C4-2B (cell line): ENCODE data around the gene RRAS.

ENCODE experiments used
- CTCF ChIP-seq: fragments of 450-650 bp; conservative IDR thresholded peaks from 2 replicates; pipeline ENCODE4 v1.5.1; 2017; ENCODE audit warnings: mild to moderate bottlenecking
- ZFX ChIP-seq: fragments of 450-650 bp; IDR thresholded peaks from 2 replicates; pipeline ENCODE4 v1.6.1; 2017

GRCh38 chr19:49614096-49614833 is 25.7 kb downstream of the RRAS start:
- no peak for TF ChIP-seq CTCF
- TF ChIP-seq ZFX, result no peak
